B cell (primary cell): ENCODE results near the gene CYP27A1. TPM values are rescaled to one million over a fixed set of nuclear protein-coding genes. Genes with fewer than 3 reads are reported as not detected.

Experiments used
- ATAC-seq: fragments of 200-7000 bp; cut with Tn5 transposase; one replicate; pipeline ENCODE4 v1.10.0; 2021; ENCODE audit warnings: low read depth, mild to moderate bottlenecking, moderate number of reproducible peaks, moderate library complexity
- CTCF ChIA-PET: fragments of 350-600 bp; sonication (Branson Sonifier 250); formaldehyde crosslinking; loops from one replicate; lab custom pipeline; 2021; ENCODE audit warnings: antibody characterized with exemption, inconsistent platforms; lab: Charles Lee
- POLR2A ChIA-PET: fragments of 350-600 bp; sonication (Branson Sonifier 250); formaldehyde crosslinking; loops from one replicate; lab custom pipeline; 2021; ENCODE audit warnings: antibody characterized with exemption; lab: Charles Lee
- DNase-seq: peaks from one replicate; pipeline ENCODE4 v3.0.0; 2013
- H2AFZ ChIP-seq: 2 replicates; pipeline ENCODE4 v1.6.1; 2012; ENCODE audit warnings: mild to moderate bottlenecking, low read depth, low read length; ENCODE audit not compliant: insufficient read depth, poor library complexity, severe bottlenecking
- H3K27ac ChIP-seq, 2 donors: 1 replicate in 1 of 2; 2 replicates in 1 of 2; pipeline ENCODE4 v1.5.1; 2012 to 2013; ENCODE audit warnings: low read length in 2 of 2, mild to moderate bottlenecking in 2 of 2, moderate library complexity in 1 of 2
- H3K27me3 ChIP-seq, 4 experiments: fragments of 200-600 bp in 1 of 4; sonication (generic) in 1 of 4; replicated peaks in 1 of 4; 1 replicate in 2 of 4; 2 replicates in 2 of 4; pipeline versions ENCODE4 v1.6.1 to v1.7.0; 2013 to 2016; ENCODE audit warnings: low read length in 3 of 4, mild to moderate bottlenecking in 2 of 4, mixed read lengths in 1 of 4, moderate library complexity in 1 of 4; ENCODE audit not compliant: insufficient read depth in 4 of 4, control insufficient read depth in 3 of 4; ENCODE audit errors: control extremely low read depth in 1 of 4
- H3K36me3 ChIP-seq, 2 experiments: replicated peaks in 1 of 2; 1 replicate in 1 of 2; 2 replicates in 1 of 2; pipeline versions ENCODE4 v1.6.1 to v1.7.1; 2013; ENCODE audit warnings: low read length in 1 of 2; ENCODE audit not compliant: insufficient read depth in 2 of 2, control insufficient read depth in 1 of 2; ENCODE audit errors: control extremely low read depth in 1 of 2, extremely low read depth in 1 of 2
- H3K4me1 ChIP-seq, 2 donors: fragments of 200-600 bp in 1 of 2; sonication (generic) in 1 of 2; 1 replicate in 1 of 2; 2 replicates in 1 of 2; pipeline versions ENCODE4 v1.5.1 to v1.6.1; 2013 to 2017; ENCODE audit warnings: low read length in 2 of 2; ENCODE audit not compliant: control insufficient read depth in 2 of 2, insufficient read depth in 2 of 2
- H3K4me2 ChIP-seq: replicated peaks from 2 replicates; pipeline ENCODE3; 2012; ENCODE audit warnings: mild to moderate bottlenecking, low read depth, low read length; ENCODE audit not compliant: poor library complexity, severe bottlenecking
- H3K4me3 ChIP-seq, 5 experiments: fragments of 200-600 bp in 1 of 5; sonication (generic) in 1 of 5; 1 replicate in 3 of 5; 2 replicates in 2 of 5; pipeline versions ENCODE4 v1.5.1 to v1.7.0; 2011 to 2016; ENCODE audit warnings: low read length in 4 of 5, mild to moderate bottlenecking in 4 of 5, low read depth in 2 of 5, control low read depth in 1 of 5, moderate library complexity in 1 of 5; ENCODE audit not compliant: insufficient read depth in 1 of 5; ENCODE audit errors: control extremely low read depth in 1 of 5, extremely low read depth in 1 of 5
- H3K79me2 ChIP-seq: fragments of 200-600 bp; sonication (generic); one replicate; pipeline ENCODE4 v1.6.0; 2016; ENCODE audit warnings: low read length; ENCODE audit not compliant: control insufficient read depth, insufficient read depth
- H3K9ac ChIP-seq: fragments of 200-600 bp; sonication (generic); 2 replicates; pipeline ENCODE4 v1.6.1; 2017; ENCODE audit warnings: mild to moderate bottlenecking, low read length, moderate library complexity
- H3K9me3 ChIP-seq, 3 donors: one replicate each; pipeline versions ENCODE4 v1.6.1 to v1.7.1; 2013; ENCODE audit warnings: low read length in 2 of 3; ENCODE audit not compliant: control insufficient read depth in 2 of 3, insufficient read depth in 1 of 3; ENCODE audit errors: control extremely low read depth in 1 of 3
- H4K20me1 ChIP-seq: 2 replicates; pipeline ENCODE4 v1.6.0; 2012; ENCODE audit warnings: mild to moderate bottlenecking, low read length; ENCODE audit not compliant: insufficient read depth, control insufficient read depth, poor library complexity, severe bottlenecking
- H3K27ac Mint-ChIP-seq: one replicate; pipeline ENCODE4 v1.8.0; 2021; ENCODE audit warnings: mixed read lengths
- H3K27me3 Mint-ChIP-seq: one replicate; pipeline ENCODE4 v1.8.0; 2021; ENCODE audit warnings: mixed read lengths
- H3K4me1 Mint-ChIP-seq: one replicate; pipeline ENCODE4 v1.8.0; 2021; ENCODE audit warnings: mixed read lengths
- H3K4me3 Mint-ChIP-seq: one replicate; pipeline ENCODE4 v1.8.0; 2021; ENCODE audit warnings: mixed read lengths
- H3K9me3 Mint-ChIP-seq: one replicate; pipeline ENCODE4 v1.8.0; 2022; ENCODE audit warnings: mixed read lengths; ENCODE audit not compliant: insufficient read depth
- CTCF ChIP-seq: fragments of 200-600 bp; IDR thresholded peaks from one replicate; pipeline ENCODE4 v1.8.0; 2022; ENCODE audit warnings: antibody characterized with exemption, mild to moderate bottlenecking
- EZH2 ChIP-seq: IDR thresholded peaks from 2 replicates; pipeline ENCODE4 v1.6.1; 2012; ENCODE audit warnings: borderline replicate concordance, low read depth, mild to moderate bottlenecking, moderate library complexity, low read length; ENCODE audit not compliant: insufficient read depth, poor library complexity, severe bottlenecking
- WGBS: methylation state at CpG from one replicate; pipeline ENCODE4 v1.1.5; 2013; ENCODE audit warnings: missing lambda C conversion rate; ENCODE audit not compliant: insufficient coverage; 5-methylcytosine and 5-hydroxymethylcytosine counted together
- intact Hi-C: fragments of 100-400 bp; cut with micrococcal nuclease; formaldehyde crosslinking; loops from one replicate; pipeline ENCODE4 v1.10.0; 2022
- polyA plus RNA-seq: library from polyadenylated mRNA; depleted of rRNA; stranded (reverse); fragments of >200 nt; gene quantifications from 2 replicates; pipeline ENCODE4 v1.2.3, GENCODE V29; 2012
- total RNA-seq, 2 donors: library from RNA; stranded (reverse); fragments of 120-200 nt in 1 of 2; gene quantifications; 1 replicate in 1 of 2; 2 replicates in 1 of 2; pipeline versions ENCODE4 v1.2.3 to v1.2.4, GENCODE V29; 2013 to 2022

CYP27A1 gene
- total and polyA plus RNA-seq, 2 donors (not counting 1 experiment from before 2014, with no cell fraction given): 0.39 to 1.1 TPM

DNA sequence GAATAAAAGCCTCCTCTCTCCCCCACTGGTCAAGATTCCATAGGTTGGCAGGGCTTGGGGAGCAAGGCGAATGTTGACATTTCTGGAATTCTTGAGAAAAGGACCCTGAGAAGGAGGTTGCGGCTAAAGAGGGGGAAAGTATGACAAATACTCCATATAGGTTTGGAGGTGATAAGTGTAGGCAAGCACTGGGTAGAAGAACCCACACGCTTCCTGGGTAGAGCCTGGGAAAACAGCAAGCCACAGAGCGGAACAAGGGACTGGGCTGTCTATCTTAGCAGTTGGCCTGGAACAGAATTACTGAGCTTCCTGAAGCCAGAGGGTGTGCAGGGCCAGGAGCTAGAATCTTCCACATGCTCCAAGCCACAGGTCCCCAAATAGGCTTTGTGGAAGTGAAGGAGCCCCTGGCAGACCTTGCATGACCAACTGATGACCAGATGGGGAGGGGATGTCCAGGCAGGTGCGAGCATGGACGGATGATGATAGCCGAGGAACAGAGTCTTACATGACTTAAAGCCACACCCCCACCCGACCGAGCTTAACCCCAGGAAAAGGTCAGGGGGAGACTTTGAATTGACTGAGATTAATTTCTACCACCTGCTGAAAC is 39.8 kb downstream of the CYP27A1 start:
- CTCF ChIA-PET: no interaction called here

DNA sequence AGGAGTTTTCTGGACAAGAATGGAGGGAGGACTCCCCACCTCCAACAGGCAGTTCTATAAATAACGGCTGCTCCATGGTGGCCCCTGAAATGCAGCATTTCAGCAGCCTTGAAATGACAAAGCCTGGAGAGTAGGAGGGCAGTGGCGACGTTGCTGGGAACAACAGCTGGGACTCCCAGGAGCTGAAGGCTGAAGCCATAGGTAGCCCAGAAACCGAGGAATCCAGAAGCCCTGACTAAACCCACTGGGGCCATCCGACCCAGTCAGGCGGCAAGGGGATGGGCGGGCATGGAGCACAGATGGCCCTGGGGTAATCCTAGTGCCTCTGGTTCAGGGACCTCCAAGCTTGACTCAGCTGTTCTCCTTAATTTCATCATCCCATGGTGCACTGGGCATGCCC is 40.7 kb downstream of the CYP27A1 start:
- H3K27me3 Mint-ChIP-seq: peaks cover 26% of the 10 kb centered on the region
- ATAC-seq (no peak), DNase-seq (no peak)
- Histone ChIP-seq H3K27ac (no peak overlapping the region), H3K27me3 (peaks cover 0 to 2% (median 0%) of the 10 kb centered on the region in 4 experiments), H3K4me3 (no peak overlapping the region), H3K9me3 (no peaks in the 10 kb centered on the region), H3K4me1 (no peaks in the 10 kb centered on the region), H3K36me3 (no peaks in the 10 kb centered on the region), H3K79me2 (no peaks in the 10 kb centered on the region), H2AFZ (no peak overlapping the region), H4K20me1 (no peaks in the 10 kb centered on the region), H3K4me2 (no peak overlapping the region), H3K9ac (no peak overlapping the region)
- intact Hi-C loops: no loop called here
- POLR2A ChIA-PET: no interaction called here
- TF ChIP-seq EZH2: no peak
- no peak for TF ChIP-seq CTCF
- no peak overlapping the region for H3K27ac Mint-ChIP-seq
- 85% methylated on average over 6 of the region's 7 CpGs for WGBS
- CTCF ChIA-PET: no interaction called here
- H3K4me3 Mint-ChIP-seq: no peak overlapping the region
- no peaks in the 10 kb centered on the region for H3K9me3 Mint-ChIP-seq
- H3K4me1 Mint-ChIP-seq: no peaks in the 10 kb centered on the region

More for the DNA sequence above, 39.8 kb downstream of the CYP27A1 start:
- DNase-seq (no peak), ATAC-seq (no peak)
- no peaks in the 10 kb centered on the region for H3K4me1 Mint-ChIP-seq
- TF ChIP-seq CTCF (no peak), EZH2 (no peak)
- Histone ChIP-seq H4K20me1 (no peaks in the 10 kb centered on the region), H3K4me1 (no peaks in the 10 kb centered on the region), H3K9me3 (no peaks in the 10 kb centered on the region), H3K79me2 (no peaks in the 10 kb centered on the region), H3K36me3 (no peaks in the 10 kb centered on the region), H3K9ac (no peak overlapping the region), H3K27me3 (peaks cover 0 to 2% (median 0%) of the 10 kb centered on the region in 4 experiments), H2AFZ (no peak overlapping the region), H3K4me3 (no peak overlapping the region), H3K27ac (no peak overlapping the region), H3K4me2 (no peak overlapping the region)
- H3K4me3 Mint-ChIP-seq: no peak overlapping the region
- intact Hi-C loops: no loop called here
- POLR2A ChIA-PET: no interaction called here
- no peak overlapping the region for H3K27ac Mint-ChIP-seq
- peaks cover 27% of the 10 kb centered on the region for H3K27me3 Mint-ChIP-seq
- WGBS: 87% methylated on average over 3 of the region's 9 CpGs
- H3K9me3 Mint-ChIP-seq: no peaks in the 10 kb centered on the region
